ENCODE data around the gene MXRA8.
A peak's percentile ranks its signal among the peaks of the same experiment; 100 is the strongest.

The MXRA8 gene

GRCh38 chr1:1314678-1315335, 43.5 kb downstream of the MXRA8 start:
- Histone ChIP-seq H2BK15ac (replicated peaks; ENCODE audit: low read depth) (no peak overlapping the region), H3K4me1 (ENCODE audit: control insufficient read depth, low read depth, low read length) (peaks cover 2% of the 10 kb centered on the region), H3K27ac (ENCODE audit: low read depth, low read length) (no peak overlapping the region), H3K4ac (ENCODE audit: low read depth, low read length) (peak overlapping the region; percentile 49), H3K79me2 (ENCODE audit: control insufficient read depth, insufficient read depth, low read length) (peaks cover 4% of the 10 kb centered on the region), H3K36me3 (ENCODE audit: control insufficient read depth, insufficient read depth, low read length) (peaks cover 19% of the 10 kb centered on the region), H3K4me3 (ENCODE audit: low read length) (no peak overlapping the region), H3K4me2 (ENCODE audit: low read length) (no peak overlapping the region), H3K56ac (ENCODE audit: low read length) (peak overlapping the region; percentile 83), H3K27me3 (ENCODE audit: insufficient read depth, low read length, poor library complexity) (no peaks in the 10 kb centered on the region), H2BK120ac (ENCODE audit: low read depth, low read length) (no peak overlapping the region), H2BK5ac (ENCODE audit: low read length) (peak overlapping the region; percentile 55), H3K23ac (ENCODE audit: low read length) (no peak overlapping the region), H4K5ac (ENCODE audit: low read length) (no peak overlapping the region), H3K9ac (ENCODE audit: low read length) (peak overlapping the region; percentile 58), H2AK5ac (ENCODE audit: low read length) (no peak overlapping the region), H4K8ac (ENCODE audit: low read depth, low read length) (no peak overlapping the region), H3K18ac (ENCODE audit: low read length) (no peak overlapping the region), H3K79me1 (ENCODE audit: low read length) (peaks cover 10% of the 10 kb centered on the region)
- WGBS (ENCODE audit: extremely low coverage, insufficient coverage, low lambda C conversion rate) = no CpG with 5 or more reads among the region's 23 CpGs
- DNase-seq = no peak

DNA sequence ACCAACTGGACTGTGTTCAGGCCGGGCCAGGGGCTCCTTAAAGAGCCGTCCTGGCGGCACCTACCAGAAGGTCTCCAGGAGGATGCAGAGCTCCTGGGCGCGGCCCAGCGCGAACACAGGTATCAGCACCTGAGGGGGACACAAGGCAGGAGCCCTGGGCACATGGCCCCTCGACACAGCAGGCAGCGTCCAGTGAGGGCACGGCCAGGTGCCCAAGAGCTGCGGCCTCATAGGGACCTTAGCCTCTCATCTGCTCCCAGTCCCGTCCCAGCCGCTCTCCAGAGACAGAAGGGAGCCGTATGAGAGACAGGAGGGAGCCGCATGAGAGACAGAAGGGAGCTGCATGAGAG, 44.1 kb downstream of the MXRA8 start:
- no peak overlapping the region for H3K9ac ChIP-seq (ENCODE audit: low read length)
- H2BK120ac ChIP-seq (ENCODE audit: low read depth, low read length) = no peak overlapping the region

DNA sequence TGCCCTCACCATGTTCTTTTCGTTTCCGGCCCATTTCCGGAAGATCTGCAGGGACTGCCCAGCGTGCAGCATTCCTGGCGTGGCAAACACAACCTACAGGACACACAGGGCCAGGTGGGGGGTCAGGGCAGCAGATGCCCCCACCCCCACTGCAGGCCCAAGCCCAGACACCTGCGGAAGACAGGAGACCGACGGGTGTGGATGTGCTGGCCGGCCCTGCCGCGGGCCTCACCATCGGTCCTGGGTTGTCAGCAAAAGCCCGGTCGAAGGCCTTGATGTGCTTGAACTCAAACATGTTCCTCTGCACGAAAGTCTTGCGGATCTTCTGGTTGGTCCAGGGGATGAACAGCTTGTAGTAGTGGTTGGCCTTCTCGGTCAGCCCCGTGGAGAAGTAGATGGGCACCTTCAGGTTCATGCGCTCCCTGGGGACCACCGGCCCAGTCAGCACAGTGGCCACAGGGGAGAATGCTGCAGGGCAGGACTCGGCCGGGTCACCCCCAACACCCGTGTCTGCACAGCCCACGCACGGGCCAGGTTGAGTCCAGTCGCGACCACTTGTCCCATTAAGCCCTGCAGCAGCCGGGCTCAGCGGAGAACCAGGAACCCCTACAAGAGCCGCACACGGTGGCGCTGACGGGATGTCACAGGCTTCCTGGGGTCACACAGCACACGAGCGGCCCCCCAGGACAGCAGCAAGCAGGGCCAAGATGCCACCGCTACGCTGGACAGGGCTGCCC, 44.7 kb downstream of the MXRA8 start:
- H3K18ac ChIP-seq (ENCODE audit: low read length) = no peak overlapping the region
- WGBS (ENCODE audit: extremely low coverage, insufficient coverage, low lambda C conversion rate) = no CpG with 5 or more reads among the region's 37 CpGs
- no peak overlapping the region for H3K4me2 ChIP-seq (ENCODE audit: low read length)
- H4K8ac ChIP-seq (ENCODE audit: low read depth, low read length) = no peak overlapping the region
- no peaks in the 10 kb centered on the region for H3K27me3 ChIP-seq (ENCODE audit: insufficient read depth, low read length, poor library complexity)
- H2BK120ac ChIP-seq (ENCODE audit: low read depth, low read length) = no peak overlapping the region
- H3K23ac ChIP-seq (ENCODE audit: low read length) = no peak overlapping the region
- no peak overlapping the region for H3K4me3 ChIP-seq (ENCODE audit: low read length)
- no peak overlapping the region for H3K56ac ChIP-seq (ENCODE audit: low read length)
- H3K4ac ChIP-seq (ENCODE audit: low read depth, low read length) = no peak overlapping the region
- no peak overlapping the region for H4K5ac ChIP-seq (ENCODE audit: low read length)
- H3K79me2 ChIP-seq (ENCODE audit: control insufficient read depth, insufficient read depth, low read length) = no peaks in the 10 kb centered on the region
- no peak for DNase-seq
- H3K4me1 ChIP-seq (ENCODE audit: control insufficient read depth, low read depth, low read length) = peaks cover 2% of the 10 kb centered on the region
- H2AK5ac ChIP-seq (ENCODE audit: low read length) = no peak overlapping the region
- H2BK5ac ChIP-seq (ENCODE audit: low read length) = no peak overlapping the region
- H3K9ac ChIP-seq (ENCODE audit: low read length) = no peak overlapping the region
- H3K27ac ChIP-seq (ENCODE audit: low read depth, low read length) = no peak overlapping the region
- peaks cover 7% of the 10 kb centered on the region for H3K79me1 ChIP-seq (ENCODE audit: low read length)
- no peak overlapping the region for H2BK15ac ChIP-seq (replicated peaks; ENCODE audit: low read depth)
- H3K36me3 ChIP-seq (ENCODE audit: control insufficient read depth, insufficient read depth, low read length) = peaks cover 19% of the 10 kb centered on the region

More for the DNA sequence above, 44.1 kb downstream of the MXRA8 start:
- no peak overlapping the region for H3K56ac ChIP-seq (ENCODE audit: low read length)
- H2AK5ac ChIP-seq (ENCODE audit: low read length) = no peak overlapping the region
- H4K8ac ChIP-seq (ENCODE audit: low read depth, low read length) = no peak overlapping the region
- peaks cover 1% of the 10 kb centered on the region for H3K79me2 ChIP-seq (ENCODE audit: control insufficient read depth, insufficient read depth, low read length)
- no peak overlapping the region for H3K27ac ChIP-seq (ENCODE audit: low read depth, low read length)
- H2BK5ac ChIP-seq (ENCODE audit: low read length) = no peak overlapping the region
- no CpG with 5 or more reads among the region's 15 CpGs for WGBS (ENCODE audit: extremely low coverage, insufficient coverage, low lambda C conversion rate)
- no peak overlapping the region for H3K4ac ChIP-seq (ENCODE audit: low read depth, low read length)
- no peak overlapping the region for H3K23ac ChIP-seq (ENCODE audit: low read length)
- H4K5ac ChIP-seq (ENCODE audit: low read length) = no peak overlapping the region
- peaks cover 19% of the 10 kb centered on the region for H3K36me3 ChIP-seq (ENCODE audit: control insufficient read depth, insufficient read depth, low read length)
- H3K18ac ChIP-seq (ENCODE audit: low read length) = no peak overlapping the region
- no peak overlapping the region for H3K4me2 ChIP-seq (ENCODE audit: low read length)
- no peak overlapping the region for H2BK15ac ChIP-seq (replicated peaks; ENCODE audit: low read depth)
- no peak for DNase-seq
- H3K4me3 ChIP-seq (ENCODE audit: low read length) = no peak overlapping the region
- H3K27me3 ChIP-seq (ENCODE audit: insufficient read depth, low read length, poor library complexity) = no peaks in the 10 kb centered on the region
- peaks cover 2% of the 10 kb centered on the region for H3K4me1 ChIP-seq (ENCODE audit: control insufficient read depth, low read depth, low read length)
- H3K79me1 ChIP-seq (ENCODE audit: low read length) = peaks cover 8% of the 10 kb centered on the region

GRCh38 chr1:1312450-1313314, 45.7 kb downstream of the MXRA8 start:
- Histone ChIP-seq H2BK5ac (ENCODE audit: low read length) (no peak overlapping the region), H3K79me2 (ENCODE audit: control insufficient read depth, insufficient read depth, low read length) (no peaks in the 10 kb centered on the region), H2BK120ac (ENCODE audit: low read depth, low read length) (no peak overlapping the region), H4K5ac (ENCODE audit: low read length) (no peak overlapping the region), H3K4me3 (ENCODE audit: low read length) (no peak overlapping the region), H3K36me3 (ENCODE audit: control insufficient read depth, insufficient read depth, low read length) (peaks cover 19% of the 10 kb centered on the region), H3K4me2 (ENCODE audit: low read length) (no peak overlapping the region), H4K8ac (ENCODE audit: low read depth, low read length) (no peak overlapping the region), H3K18ac (ENCODE audit: low read length) (no peak overlapping the region), H3K56ac (ENCODE audit: low read length) (no peak overlapping the region), H2AK5ac (ENCODE audit: low read length) (no peak overlapping the region), H3K79me1 (ENCODE audit: low read length) (peaks cover 7% of the 10 kb centered on the region), H3K23ac (ENCODE audit: low read length) (no peak overlapping the region), H3K27me3 (ENCODE audit: insufficient read depth, low read length, poor library complexity) (no peaks in the 10 kb centered on the region), H3K27ac (ENCODE audit: low read depth, low read length) (no peak overlapping the region), H3K4me1 (ENCODE audit: control insufficient read depth, low read depth, low read length) (peaks cover 2% of the 10 kb centered on the region), H2BK15ac (replicated peaks; ENCODE audit: low read depth) (no peak overlapping the region), H3K9ac (ENCODE audit: low read length) (no peak overlapping the region), H3K4ac (ENCODE audit: low read depth, low read length) (no peak overlapping the region)
- no peak for DNase-seq
- WGBS (ENCODE audit: extremely low coverage, insufficient coverage, low lambda C conversion rate) = no CpG with 5 or more reads among the region's 49 CpGs

DNA sequence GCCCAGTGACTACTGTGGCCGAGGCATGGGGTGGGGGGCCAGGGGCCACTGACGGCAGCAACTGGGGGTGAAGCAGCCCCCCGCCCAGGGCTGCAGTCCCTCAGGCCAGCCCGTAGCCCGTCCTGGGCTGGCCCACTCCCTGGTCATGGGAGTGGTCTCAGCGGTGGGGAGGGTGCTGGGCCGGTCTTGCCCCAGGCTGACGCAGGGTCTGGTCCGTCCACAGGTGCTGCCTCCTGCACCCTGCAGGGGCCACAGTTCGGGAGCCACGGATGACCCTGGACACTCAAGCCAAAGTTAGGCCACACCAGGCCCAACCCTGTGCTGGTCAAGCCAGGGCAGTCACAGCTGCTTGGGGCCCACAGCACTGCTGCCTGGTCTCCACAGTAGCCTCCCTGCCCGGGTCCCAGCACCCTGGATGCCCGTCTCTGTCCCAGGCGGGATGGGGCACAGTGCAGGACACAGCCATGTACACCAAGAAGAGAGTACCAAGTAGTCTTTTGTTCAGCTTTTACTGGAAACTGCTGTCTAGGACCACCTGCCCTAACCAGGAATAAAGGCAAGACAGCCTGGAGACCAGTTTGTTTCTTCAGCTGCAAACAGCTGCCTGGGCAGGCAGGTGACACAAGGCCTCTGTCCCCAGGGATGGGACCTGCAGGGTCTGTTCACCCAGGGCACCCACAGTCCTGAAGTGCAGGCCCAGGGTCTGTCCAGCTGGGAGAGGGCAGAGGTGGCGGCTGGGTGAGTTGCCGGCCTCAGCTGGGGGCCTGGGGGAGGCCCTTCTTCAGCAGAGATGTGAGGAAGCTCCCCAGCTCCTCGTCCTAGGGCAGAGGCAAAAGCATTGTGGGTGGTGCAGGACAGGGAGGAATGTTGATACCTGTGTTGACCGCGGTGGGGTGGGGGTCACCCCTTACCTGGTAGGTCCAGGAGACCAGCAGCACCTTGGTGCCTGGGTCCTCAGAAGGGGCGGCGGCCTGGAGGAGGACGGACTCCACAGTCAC, 46.9 kb downstream of the MXRA8 start:
- Histone ChIP-seq H4K5ac (ENCODE audit: low read length) (no peak overlapping the region), H2BK5ac (ENCODE audit: low read length) (no peak overlapping the region), H3K4ac (ENCODE audit: low read depth, low read length) (no peak overlapping the region), H3K23ac (ENCODE audit: low read length) (no peak overlapping the region), H2BK15ac (replicated peaks; ENCODE audit: low read depth) (no peak overlapping the region), H3K27ac (ENCODE audit: low read depth, low read length) (no peak overlapping the region), H3K27me3 (ENCODE audit: insufficient read depth, low read length, poor library complexity) (no peaks in the 10 kb centered on the region), H3K4me2 (ENCODE audit: low read length) (no peak overlapping the region), H3K79me2 (ENCODE audit: control insufficient read depth, insufficient read depth, low read length) (peaks cover 3% of the 10 kb centered on the region), H3K79me1 (ENCODE audit: low read length) (peaks cover 12% of the 10 kb centered on the region), H2BK120ac (ENCODE audit: low read depth, low read length) (no peak overlapping the region), H3K4me1 (ENCODE audit: control insufficient read depth, low read depth, low read length) (peaks cover 7% of the 10 kb centered on the region), H3K56ac (ENCODE audit: low read length) (no peak overlapping the region), H3K4me3 (ENCODE audit: low read length) (no peak overlapping the region), H3K18ac (ENCODE audit: low read length) (no peak overlapping the region), H2AK5ac (ENCODE audit: low read length) (no peak overlapping the region), H3K9ac (ENCODE audit: low read length) (no peak overlapping the region), H3K36me3 (ENCODE audit: control insufficient read depth, insufficient read depth, low read length) (peaks cover 19% of the 10 kb centered on the region), H4K8ac (ENCODE audit: low read depth, low read length) (no peak overlapping the region)
- no CpG with 5 or more reads among the region's 22 CpGs for WGBS (ENCODE audit: extremely low coverage, insufficient coverage, low lambda C conversion rate)
- no peak for DNase-seq

All from mesendoderm (in vitro differentiated cells).